ENCODE results near the gene TNF. TPM values are rescaled to one million over a fixed set of nuclear protein-coding genes. Genes with fewer than 3 reads are reported as not detected.
"Not testable (repeated sequence)": the region's sequence is repeated elsewhere in the genome, so short reads cannot be mapped to it uniquely, and the experiment has no call there.

The TNF gene
- total and polyA plus RNA-seq, 3 donors from 2014 or later, result 0.24 to 1.1 (median 0.31) TPM

DNA sequence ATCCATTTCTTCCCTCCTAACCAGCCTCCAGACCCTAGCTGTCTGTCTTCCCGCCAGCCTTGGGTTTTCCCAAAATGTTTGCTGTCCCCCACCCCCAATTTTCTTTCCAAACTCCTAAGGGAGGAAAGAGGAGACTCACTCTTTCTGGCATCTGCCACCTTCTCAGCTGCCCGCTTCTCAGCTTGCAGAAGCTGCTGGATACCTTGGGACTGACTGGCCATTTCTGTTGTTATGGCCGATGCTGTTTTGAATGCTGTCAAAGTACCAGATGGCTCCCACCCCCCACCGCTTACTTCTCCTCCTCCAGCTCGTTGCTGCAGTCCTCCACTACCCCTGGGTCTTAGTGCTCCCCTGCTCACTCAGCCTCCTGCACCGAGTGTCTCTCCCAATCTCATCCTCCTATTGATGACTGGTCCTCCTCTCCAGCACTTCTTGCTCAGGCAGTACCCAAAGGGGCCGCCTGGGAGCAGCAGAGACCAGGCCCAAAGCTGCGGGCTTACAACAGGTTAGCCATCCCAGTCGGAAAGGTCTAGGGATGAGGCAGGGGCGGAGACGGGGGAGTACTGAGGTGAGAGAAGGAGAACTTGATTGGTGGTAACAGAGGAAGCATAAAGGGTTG, 28.9 kb upstream of the TNF start, which contains the start of gene ATP6V1G2:
TSS of gene ATP6V1G2 (minus strand) at position 270 of the 619 bp plus-strand sequence. CDS start at position 221, 49 bp downstream.
- Histone ChIP-seq H3K27me3 (no peaks in the 10 kb centered on the region), H3K27ac (peak within 1 kb of the TSS; percentile 78 to 80), H3K9me3 (no peaks in the 10 kb centered on the region), H3K4me3 (peak within 1 kb of the TSS; percentile 44 to 56), H3K36me3 (ENCODE audit: low read depth, missing control alignments) (no peaks in the 10 kb centered on the region), H3K4me1 (peaks cover 23% of the 10 kb centered on the region)
- intact Hi-C loops (cut with DNase I; ENCODE audit: low total_unique reads), result loop anchor here (10.0 kb wide), 1 partner anchor 48 kb away; the partner anchor contains the start of gene NCR3
- no peak for TF ChIP-seq POLR2A (IDR thresholded peaks at IDR 0.05)
- TF ChIP-seq, protein P1, sequence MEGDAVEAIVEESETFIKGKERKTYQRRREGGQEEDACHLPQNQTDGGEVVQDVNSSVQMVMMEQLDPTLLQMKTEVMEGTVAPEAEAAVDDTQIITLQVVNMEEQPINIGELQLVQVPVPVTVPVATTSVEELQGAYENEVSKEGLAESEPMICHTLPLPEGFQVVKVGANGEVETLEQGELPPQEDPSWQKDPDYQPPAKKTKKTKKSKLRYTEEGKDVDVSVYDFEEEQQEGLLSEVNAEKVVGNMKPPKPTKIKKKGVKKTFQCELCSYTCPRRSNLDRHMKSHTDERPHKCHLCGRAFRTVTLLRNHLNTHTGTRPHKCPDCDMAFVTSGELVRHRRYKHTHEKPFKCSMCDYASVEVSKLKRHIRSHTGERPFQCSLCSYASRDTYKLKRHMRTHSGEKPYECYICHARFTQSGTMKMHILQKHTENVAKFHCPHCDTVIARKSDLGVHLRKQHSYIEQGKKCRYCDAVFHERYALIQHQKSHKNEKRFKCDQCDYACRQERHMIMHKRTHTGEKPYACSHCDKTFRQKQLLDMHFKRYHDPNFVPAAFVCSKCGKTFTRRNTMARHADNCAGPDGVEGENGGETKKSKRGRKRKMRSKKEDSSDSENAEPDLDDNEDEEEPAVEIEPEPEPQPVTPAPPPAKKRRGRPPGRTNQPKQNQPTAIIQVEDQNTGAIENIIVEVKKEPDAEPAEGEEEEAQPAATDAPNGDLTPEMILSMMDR (IDR thresholded peaks at IDR 0.05), result peak; percentile 91 to 97 (median 92)
- peak; percentile 94 for DNase-seq
- WGBS, 2 donors, result 3 to 7% methylated on average over 11 of the region's 11 CpGs

DNA sequence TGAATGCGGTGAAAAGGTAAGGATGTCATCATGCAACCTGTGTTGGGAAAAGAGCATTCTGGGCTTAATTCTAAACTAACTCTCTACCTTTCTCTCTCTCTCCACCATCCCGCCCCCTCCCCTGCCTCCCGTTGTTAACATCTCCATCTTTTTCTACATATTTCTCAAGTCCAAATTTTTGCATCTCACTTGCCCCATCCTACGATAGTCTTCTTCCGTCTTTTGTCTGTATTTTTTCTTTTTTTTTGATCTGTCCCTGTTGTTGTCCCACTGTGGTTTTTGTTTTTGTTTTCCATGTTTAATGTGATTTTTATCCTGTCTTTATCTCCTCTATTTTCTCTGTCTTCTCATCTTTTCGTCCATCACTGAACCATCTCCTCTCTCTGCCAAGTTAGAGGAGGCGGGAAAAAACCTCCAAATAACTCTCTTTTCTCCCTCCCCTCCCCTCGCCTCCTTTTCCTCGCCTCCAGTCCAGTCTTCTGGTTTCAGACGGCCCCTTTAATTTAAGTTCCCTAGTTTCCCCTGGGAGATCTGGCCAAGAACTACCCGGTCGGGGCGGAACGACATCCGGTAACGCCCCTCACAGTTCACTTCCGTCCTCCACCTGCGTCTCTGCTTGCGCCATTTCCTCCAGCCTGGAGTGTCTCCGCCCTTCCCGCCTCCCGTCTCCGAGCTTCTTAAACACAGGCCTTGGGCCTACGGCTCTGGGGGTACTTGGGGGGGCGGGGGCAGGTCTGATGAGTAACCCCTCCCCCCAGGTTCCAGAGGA, 28.2 kb upstream of the TNF start, which contains the start of gene NFKBIL1:
TSS of gene NFKBIL1 (plus strand) at position 651 of the 769 bp plus-strand sequence. CDS start at position 738, 87 bp downstream.
- 0 to 1% methylated on average over 25 of the region's 25 CpGs for WGBS, 2 donors
- intact Hi-C loops (cut with DNase I; ENCODE audit: low total_unique reads), result loop anchor here (10.0 kb wide), 1 partner anchor 48 kb away; the partner anchor contains the start of gene NCR3

DNA sequence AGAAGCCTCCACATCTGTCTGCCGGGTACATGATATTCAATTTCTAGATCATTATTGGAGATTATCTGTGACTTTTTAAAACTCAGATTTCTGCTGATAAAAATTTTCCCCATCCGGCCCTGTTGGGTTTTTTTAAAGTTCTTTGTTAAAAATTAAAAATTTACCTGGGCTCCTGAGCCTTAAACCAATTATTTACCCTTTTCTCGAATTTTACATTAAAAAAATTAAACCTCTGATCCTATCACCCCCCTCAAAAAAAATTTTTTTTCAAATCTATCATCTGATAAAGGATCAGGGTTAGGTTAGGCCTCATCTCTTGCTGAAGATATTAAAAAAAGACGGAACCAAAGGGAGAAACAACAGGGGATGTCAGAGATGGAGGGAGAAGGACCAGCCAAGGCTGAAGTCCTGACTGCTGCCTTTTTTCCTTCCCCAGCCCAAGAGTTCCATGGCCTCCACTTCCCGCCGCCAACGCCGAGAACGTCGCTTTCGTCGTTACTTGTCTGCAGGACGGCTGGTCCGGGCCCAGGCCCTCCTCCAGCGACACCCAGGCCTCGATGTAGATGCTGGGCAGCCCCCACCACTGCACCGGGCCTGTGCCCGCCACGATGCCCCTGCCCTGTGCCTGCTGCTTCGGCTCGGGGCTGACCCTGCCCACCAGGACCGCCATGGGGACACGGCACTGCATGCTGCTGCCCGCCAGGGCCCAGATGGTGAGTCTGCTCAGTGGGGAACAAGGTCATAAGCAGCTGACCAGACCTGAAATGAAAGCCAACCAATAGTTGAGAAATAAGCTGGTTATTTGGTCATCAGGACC, 27.4 kb upstream of the TNF start:
- peak overlapping the region; percentile 44 to 56 for H3K4me3 ChIP-seq
- no peak for TF ChIP-seq POLR2A (IDR thresholded peaks at IDR 0.05)
- TF ChIP-seq, protein P1 (IDR thresholded peaks at IDR 0.05), result no peak
- H3K36me3 ChIP-seq (ENCODE audit: low read depth, missing control alignments), result no peaks in the 10 kb centered on the region
- WGBS, 2 donors, result 60 to 66% methylated on average over 18 to 24 of the region's 24 CpGs
- no peak for DNase-seq
- H3K27ac ChIP-seq, result peak overlapping the region; percentile 78 to 80
- H3K4me1 ChIP-seq, result peaks cover 18% of the 10 kb centered on the region
- no peaks in the 10 kb centered on the region for H3K27me3 ChIP-seq
- intact Hi-C loops (cut with DNase I; ENCODE audit: low total_unique reads), result loop anchor here (10.0 kb wide), 1 partner anchor 47 kb away; the partner anchor contains the start of gene NCR3
- no peaks in the 10 kb centered on the region for H3K9me3 ChIP-seq

More for the DNA sequence above, 28.2 kb upstream of the TNF start, which contains the start of gene NFKBIL1:
- Histone ChIP-seq H3K4me1 (peaks cover 23% of the 10 kb centered on the region), H3K4me3 (peak within 1 kb of the TSS; percentile 44 to 56), H3K27ac (peak within 1 kb of the TSS; percentile 78 to 80), H3K9me3 (no peaks in the 10 kb centered on the region), H3K36me3 (ENCODE audit: low read depth, missing control alignments) (no peaks in the 10 kb centered on the region), H3K27me3 (no peaks in the 10 kb centered on the region)
- TF ChIP-seq, protein P1 (IDR thresholded peaks at IDR 0.05), result no peak
- no peak for TF ChIP-seq POLR2A (IDR thresholded peaks at IDR 0.05)
- peak; percentile 99 for DNase-seq

DNA sequence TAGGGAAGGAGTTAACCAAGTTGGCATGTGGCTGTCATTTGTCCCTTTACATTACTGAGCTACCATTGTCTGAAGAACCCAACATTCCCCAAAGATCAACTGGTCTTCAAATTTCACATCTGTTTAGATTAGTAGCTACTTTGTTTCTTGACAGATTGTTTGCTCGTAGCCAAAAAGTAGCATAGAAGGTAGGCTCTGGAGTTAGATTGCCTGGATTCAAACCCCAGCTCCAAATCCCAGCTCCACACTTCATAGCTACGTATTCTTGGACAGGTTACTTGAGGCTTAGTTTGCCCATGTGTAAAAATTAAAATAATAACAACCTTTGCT, 26.9 kb upstream of the TNF start:
- 63 to 66% methylated on average over 2 of the region's 2 CpGs for WGBS, 2 donors

GRCh38 chr6:31551371-31551770, 24.0 kb upstream of the TNF start:
- H3K4me3 ChIP-seq; H3K9me3 ChIP-seq; H3K27ac ChIP-seq; H3K27me3 ChIP-seq; intact Hi-C loops (cut with DNase I; ENCODE audit: low total_unique reads); H3K36me3 ChIP-seq (ENCODE audit: low read depth, missing control alignments): not testable (repeated sequence)
- DNase-seq, result peak; percentile 50
- H3K4me1 ChIP-seq, result peaks cover 13% of the 10 kb centered on the region
- 63 to 80% methylated on average over 5 of the region's 5 CpGs for WGBS, 2 donors

More for the DNA sequence above, 26.9 kb upstream of the TNF start:
- peak overlapping the region; percentile 78 to 80 for H3K27ac ChIP-seq
- H3K4me1 ChIP-seq, result peaks cover 16% of the 10 kb centered on the region
- no peaks in the 10 kb centered on the region for H3K36me3 ChIP-seq (ENCODE audit: low read depth, missing control alignments)
- TF ChIP-seq, protein P1 (IDR thresholded peaks at IDR 0.05), result no peak
- TF ChIP-seq POLR2A (IDR thresholded peaks at IDR 0.05), result no peak
- DNase-seq, result no peak
- no peaks in the 10 kb centered on the region for H3K9me3 ChIP-seq
- H3K4me3 ChIP-seq, result peak overlapping the region in 1 of 2 donors; percentile 56
- intact Hi-C loops (cut with DNase I; ENCODE audit: low total_unique reads), result loop anchor here (10.0 kb wide), 1 partner anchor 46 kb away; the partner anchor contains the start of gene NCR3
- no peaks in the 10 kb centered on the region for H3K27me3 ChIP-seq

Data from testis (tissue), 3 donors.